GM23338 (cell line): Measurements from ENCODE around the gene TAOK1. TPM values are rescaled to one million over a fixed set of nuclear protein-coding genes. Genes with fewer than 3 reads are reported as not detected.

Source experiments
- ATAC-seq: fragments of 200-7000 bp; cut with Tn5 transposase; 3 replicates; pipeline ENCODE4 v1.9.1; 2020
- DNase-seq: peaks from one replicate; pipeline ENCODE4 v3.0.0-alpha.2; 2015; ENCODE audit warnings: low spot score
- H2AFZ ChIP-seq: fragments of 200-600 bp; sonication (generic); 2 replicates; pipeline ENCODE4 v1.8.0; 2016; ENCODE audit warnings: antibody characterized with exemption, mild to moderate bottlenecking, moderate library complexity
- H3F3A ChIP-seq: fragments of 200-600 bp; sonication (generic); replicated peaks from 2 replicates; pipeline ENCODE4 v1.8.0; 2017; ENCODE audit warnings: antibody characterized with exemption, mixed run types, low read depth
- H3K27ac ChIP-seq: fragments of 200-600 bp; sonication (generic); 2 replicates; pipeline ENCODE4 v1.6.1; 2016; ENCODE audit warnings: low read depth
- H3K27me3 ChIP-seq: fragments of 200-600 bp; sonication (generic); 2 replicates; pipeline ENCODE4 v1.8.0; 2016; ENCODE audit warnings: mild to moderate bottlenecking, mixed run types, moderate library complexity; ENCODE audit not compliant: insufficient read depth
- H3K36me3 ChIP-seq: fragments of 200-600 bp; sonication (generic); 2 replicates; pipeline ENCODE4 v1.8.0; 2016; ENCODE audit warnings: mild to moderate bottlenecking; ENCODE audit not compliant: insufficient read depth
- H3K4me1 ChIP-seq: fragments of 200-600 bp; sonication (generic); 2 replicates; pipeline ENCODE4 v1.8.0; 2016; ENCODE audit warnings: mild to moderate bottlenecking, moderate library complexity; ENCODE audit not compliant: insufficient read depth
- H3K4me2 ChIP-seq: fragments of 200-600 bp; sonication (generic); 2 replicates; pipeline ENCODE4 v1.7.1; 2017; ENCODE audit warnings: mixed run types
- H3K4me3 ChIP-seq: fragments of 200-600 bp; sonication (generic); 2 replicates; pipeline ENCODE4 v1.6.1; 2016; ENCODE audit warnings: mixed run types
- H3K79me2 ChIP-seq: fragments of 200-600 bp; sonication (generic); replicated peaks from 2 replicates; pipeline ENCODE4 v1.8.0; 2017; ENCODE audit warnings: mild to moderate bottlenecking; ENCODE audit not compliant: insufficient read depth
- H3K9me2 ChIP-seq: fragments of 200-600 bp; sonication (generic); 2 replicates; pipeline ENCODE4 v1.8.0; 2017; ENCODE audit not compliant: insufficient read depth
- H4K20me1 ChIP-seq: fragments of 200-600 bp; sonication (generic); replicated peaks from 2 replicates; pipeline ENCODE4 v1.8.0; 2017; ENCODE audit warnings: mild to moderate bottlenecking; ENCODE audit not compliant: insufficient read depth
- H3K27ac Mint-ChIP-seq: 2 replicates; pipeline ENCODE4 v1.8.0; 2020; ENCODE audit warnings: inconsistent platforms, mild to moderate bottlenecking, moderate library complexity, mixed read lengths
- H3K27me3 Mint-ChIP-seq: 3 replicates; pipeline ENCODE4 v1.8.0; 2022; ENCODE audit warnings: low read depth, mild to moderate bottlenecking, moderate library complexity, mixed read lengths, inconsistent platforms; ENCODE audit not compliant: insufficient read depth, poor library complexity
- H3K36me3 Mint-ChIP-seq: 3 replicates; pipeline ENCODE4 v1.8.0; 2021; ENCODE audit warnings: low read depth, mild to moderate bottlenecking, inconsistent platforms, moderate library complexity, mixed read lengths
- H3K4me1 Mint-ChIP-seq: 3 replicates; pipeline ENCODE4 v1.8.0; 2020; ENCODE audit warnings: mild to moderate bottlenecking, inconsistent platforms, mixed read lengths
- H3K4me3 Mint-ChIP-seq: 3 replicates; pipeline ENCODE4 v1.8.0; 2021; ENCODE audit warnings: moderate library complexity, mild to moderate bottlenecking, inconsistent platforms, mixed read lengths
- H3K9me3 Mint-ChIP-seq: 3 replicates; pipeline ENCODE4 v1.8.0; 2020; ENCODE audit warnings: moderate library complexity, mild to moderate bottlenecking, inconsistent platforms, mixed read lengths
- EZH2 ChIP-seq: fragments of 200-600 bp; sonication (generic); IDR thresholded peaks from one replicate; pipeline ENCODE4 v1.8.0; 2017; ENCODE audit warnings: antibody characterized with exemption, mild to moderate bottlenecking, low read depth; ENCODE audit not compliant: unreplicated experiment
- EZH2phosphoT487 ChIP-seq: fragments of 200-600 bp; sonication (generic); IDR thresholded peaks from one replicate; pipeline ENCODE4 v1.8.1; 2018; ENCODE audit warnings: antibody characterized with exemption; ENCODE audit not compliant: unreplicated experiment
- JUNB ChIP-seq: IDR thresholded peaks from one replicate; pipeline ENCODE4 v1.6.1; 2016; ENCODE audit warnings: antibody characterized with exemption; ENCODE audit not compliant: unreplicated experiment
- NANOG ChIP-seq: IDR thresholded peaks from 2 replicates; pipeline ENCODE4 v1.6.1; 2016; ENCODE audit warnings: antibody characterized with exemption, borderline replicate concordance
- POLR2AphosphoS5 ChIP-seq: IDR thresholded peaks from 2 replicates; pipeline ENCODE4 v1.6.1; 2016; ENCODE audit warnings: antibody characterized with exemption, low read depth
- ZNF114 ChIP-seq: fragments of 250-450 bp; sonication (Bioruptor Pico); IDR thresholded peaks from 2 replicates; pipeline ENCODE4 v1.5.0; 2020; ENCODE audit warnings: mild to moderate bottlenecking, moderate library complexity
- ZNF331 ChIP-seq: fragments of 250-450 bp; sonication (Bioruptor Pico); IDR thresholded peaks from 2 replicates; pipeline ENCODE4 v1.5.0; 2020; ENCODE audit warnings: low read depth, mild to moderate bottlenecking, moderate library complexity
- ZNF462 ChIP-seq: fragments of 250-450 bp; sonication (Bioruptor Pico); IDR thresholded peaks from 2 replicates; pipeline ENCODE4 v1.5.0; 2020; ENCODE audit warnings: mild to moderate bottlenecking, moderate library complexity
- polyA plus RNA-seq: library from polyadenylated mRNA; unstranded; fragments of >200 nt; fragmentation: Nextera tagmentation; extraction: Ambion mirVana; gene quantifications from 2 replicates; pipeline ENCODE4 v1.2.1, GENCODE V29; 2016
- total RNA-seq: library from RNA; depleted of rRNA; stranded (reverse); fragments of >200 nt; shearing (Covaris generic); gene quantifications from 2 replicates; pipeline ENCODE4 v1.2.3, GENCODE V29; 2014
- TF ChIP-seq, protein P1 (sequence below): IDR thresholded peaks from 2 replicates; pipeline ENCODE4 v1.6.1; 2016; ENCODE audit warnings: antibody characterized with exemption
- TF ChIP-seq, protein P2 (sequence below): IDR thresholded peaks from one replicate; pipeline ENCODE4 v1.6.1; 2018; ENCODE audit warnings: antibody characterized with exemption; ENCODE audit not compliant: unreplicated experiment

The TAOK1 gene
- total and polyA plus RNA-seq, 2 experiments from 2014 or later, result 19.4 to 69.8 TPM

DNA sequence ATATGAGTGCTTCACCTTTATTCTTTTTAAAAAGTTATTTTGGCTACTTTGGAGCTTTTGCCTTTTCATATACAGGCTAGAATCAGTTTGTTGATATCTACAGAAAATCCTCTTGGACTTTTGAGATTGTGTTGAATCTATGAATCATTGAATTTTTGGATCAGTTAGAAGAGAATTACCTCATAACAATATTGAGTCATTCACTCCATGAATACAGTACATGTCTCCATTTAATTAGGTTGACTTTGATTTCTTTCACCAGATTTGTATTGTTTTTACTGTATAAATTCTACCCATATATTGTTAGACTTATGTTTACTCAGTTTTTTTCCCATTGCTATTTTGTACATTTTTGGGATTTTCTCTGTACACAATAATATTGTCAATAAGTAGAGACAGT, 54.4 kb downstream of the TAOK1 start:
- no peak for DNase-seq
- H4K20me1 ChIP-seq, result peaks cover 19% of the 10 kb centered on the region
- no peak overlapping the region for H2AFZ ChIP-seq
- Mint-ChIP-seq H3K27ac (no peak overlapping the region), H3K27me3 (peaks cover 2% of the 10 kb centered on the region), H3K4me3 (no peak overlapping the region), H3K4me1 (peaks cover 22% of the 10 kb centered on the region; the same call in 2 of the 3 replicates), H3K9me3 (no peaks in the 10 kb centered on the region), H3K36me3 (no peaks in the 10 kb centered on the region; the same call in 2 of the 3 replicates)
- peaks cover 100% of the 10 kb centered on the region for H3K79me2 ChIP-seq
- H3K27ac ChIP-seq, result no peak overlapping the region
- no peak overlapping the region for H3K4me3 ChIP-seq
- H3K36me3 ChIP-seq, result no peaks in the 10 kb centered on the region
- H3K4me1 ChIP-seq, result peaks cover 6% of the 10 kb centered on the region
- H3K4me2 ChIP-seq, result no peak overlapping the region
- no peak for ATAC-seq
- TF ChIP-seq ZNF331 (CRISPR knock-in tag) (no peak), POLR2AphosphoS5 (no peak)
- no peaks in the 10 kb centered on the region for H3F3A ChIP-seq
- no peaks in the 10 kb centered on the region for H3K27me3 ChIP-seq
- H3K9me2 ChIP-seq, result no peaks in the 10 kb centered on the region

DNA sequence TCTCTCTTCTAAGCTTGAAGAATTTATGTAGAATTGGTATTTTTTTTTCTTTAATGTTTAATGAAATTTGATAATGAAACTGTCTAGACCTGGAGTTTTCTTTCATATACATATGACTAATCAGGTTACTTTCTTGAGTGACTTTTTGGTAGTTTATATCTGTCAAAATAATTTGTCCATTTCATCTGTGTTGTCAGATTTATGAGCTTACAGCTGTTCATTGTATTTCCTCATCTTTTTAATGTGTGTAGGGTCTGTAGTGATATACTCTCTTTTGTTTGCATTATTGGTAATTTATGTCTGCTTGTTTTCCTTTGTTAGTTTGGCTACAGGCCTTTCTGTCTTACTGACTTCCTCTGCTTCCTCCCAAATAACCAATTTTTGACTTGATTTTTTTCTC, 55.7 kb downstream of the TAOK1 start:
- Histone ChIP-seq H3K27ac (no peak overlapping the region), H3K36me3 (no peaks in the 10 kb centered on the region), H3K4me3 (no peak overlapping the region), H3K4me1 (peaks cover 6% of the 10 kb centered on the region), H3K79me2 (peaks cover 100% of the 10 kb centered on the region), H3K27me3 (no peaks in the 10 kb centered on the region), H4K20me1 (peaks cover 18% of the 10 kb centered on the region), H2AFZ (no peak overlapping the region), H3K9me2 (no peaks in the 10 kb centered on the region), H3K4me2 (no peak overlapping the region), H3F3A (no peaks in the 10 kb centered on the region)
- no peaks in the 10 kb centered on the region for H3K9me3 Mint-ChIP-seq
- no peak overlapping the region for H3K4me3 Mint-ChIP-seq
- H3K4me1 Mint-ChIP-seq, result peaks cover 22% of the 10 kb centered on the region; the same call in 2 of the 3 replicates
- ATAC-seq, result no peak
- peaks cover 2% of the 10 kb centered on the region for H3K27me3 Mint-ChIP-seq
- DNase-seq, result no peak
- TF ChIP-seq, protein P1, sequence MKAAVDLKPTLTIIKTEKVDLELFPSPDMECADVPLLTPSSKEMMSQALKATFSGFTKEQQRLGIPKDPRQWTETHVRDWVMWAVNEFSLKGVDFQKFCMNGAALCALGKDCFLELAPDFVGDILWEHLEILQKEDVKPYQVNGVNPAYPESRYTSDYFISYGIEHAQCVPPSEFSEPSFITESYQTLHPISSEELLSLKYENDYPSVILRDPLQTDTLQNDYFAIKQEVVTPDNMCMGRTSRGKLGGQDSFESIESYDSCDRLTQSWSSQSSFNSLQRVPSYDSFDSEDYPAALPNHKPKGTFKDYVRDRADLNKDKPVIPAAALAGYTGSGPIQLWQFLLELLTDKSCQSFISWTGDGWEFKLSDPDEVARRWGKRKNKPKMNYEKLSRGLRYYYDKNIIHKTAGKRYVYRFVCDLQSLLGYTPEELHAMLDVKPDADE, result no peak
- no peak for TF ChIP-seq EZH2
- TF ChIP-seq POLR2AphosphoS5, result no peak
- TF ChIP-seq EZH2phosphoT487, result no peak
- no peak for TF ChIP-seq JUNB
- no peak for TF ChIP-seq ZNF331 (CRISPR knock-in tag)
- TF ChIP-seq ZNF114 (CRISPR knock-in tag), result no peak
- TF ChIP-seq ZNF462 (CRISPR knock-in tag), result no peak
- TF ChIP-seq NANOG, result no peak
- TF ChIP-seq, protein P2, sequence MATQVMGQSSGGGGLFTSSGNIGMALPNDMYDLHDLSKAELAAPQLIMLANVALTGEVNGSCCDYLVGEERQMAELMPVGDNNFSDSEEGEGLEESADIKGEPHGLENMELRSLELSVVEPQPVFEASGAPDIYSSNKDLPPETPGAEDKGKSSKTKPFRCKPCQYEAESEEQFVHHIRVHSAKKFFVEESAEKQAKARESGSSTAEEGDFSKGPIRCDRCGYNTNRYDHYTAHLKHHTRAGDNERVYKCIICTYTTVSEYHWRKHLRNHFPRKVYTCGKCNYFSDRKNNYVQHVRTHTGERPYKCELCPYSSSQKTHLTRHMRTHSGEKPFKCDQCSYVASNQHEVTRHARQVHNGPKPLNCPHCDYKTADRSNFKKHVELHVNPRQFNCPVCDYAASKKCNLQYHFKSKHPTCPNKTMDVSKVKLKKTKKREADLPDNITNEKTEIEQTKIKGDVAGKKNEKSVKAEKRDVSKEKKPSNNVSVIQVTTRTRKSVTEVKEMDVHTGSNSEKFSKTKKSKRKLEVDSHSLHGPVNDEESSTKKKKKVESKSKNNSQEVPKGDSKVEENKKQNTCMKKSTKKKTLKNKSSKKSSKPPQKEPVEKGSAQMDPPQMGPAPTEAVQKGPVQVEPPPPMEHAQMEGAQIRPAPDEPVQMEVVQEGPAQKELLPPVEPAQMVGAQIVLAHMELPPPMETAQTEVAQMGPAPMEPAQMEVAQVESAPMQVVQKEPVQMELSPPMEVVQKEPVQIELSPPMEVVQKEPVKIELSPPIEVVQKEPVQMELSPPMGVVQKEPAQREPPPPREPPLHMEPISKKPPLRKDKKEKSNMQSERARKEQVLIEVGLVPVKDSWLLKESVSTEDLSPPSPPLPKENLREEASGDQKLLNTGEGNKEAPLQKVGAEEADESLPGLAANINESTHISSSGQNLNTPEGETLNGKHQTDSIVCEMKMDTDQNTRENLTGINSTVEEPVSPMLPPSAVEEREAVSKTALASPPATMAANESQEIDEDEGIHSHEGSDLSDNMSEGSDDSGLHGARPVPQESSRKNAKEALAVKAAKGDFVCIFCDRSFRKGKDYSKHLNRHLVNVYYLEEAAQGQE, result no peak
- H3K36me3 Mint-ChIP-seq, result peaks cover under 1% of the 10 kb centered on the region; the same call in 1 of the 3 replicates
- H3K27ac Mint-ChIP-seq, result no peak overlapping the region
